ENCODE results near the gene TMED7.

TMED7 gene

DNA sequence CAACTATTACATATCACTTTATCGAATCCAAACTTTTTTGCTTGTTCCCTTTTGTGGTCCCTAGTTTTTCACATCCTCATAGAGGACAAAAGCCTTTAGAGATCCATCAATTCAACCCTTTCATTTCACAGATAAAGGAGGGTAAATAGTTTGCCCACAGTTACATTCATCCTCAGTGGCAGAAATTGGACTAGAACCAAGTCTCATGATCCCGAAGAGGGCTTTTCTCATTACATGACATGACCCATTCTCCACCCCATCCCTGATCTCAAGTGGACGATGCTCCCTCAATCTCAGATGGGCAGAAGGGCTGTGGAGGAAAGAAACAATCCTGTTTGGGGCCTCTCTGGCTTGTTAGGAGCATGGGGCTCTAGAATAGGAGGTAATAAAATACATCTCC, 46.6 kb downstream of the TMED7 start:
- peak; percentile 29 for DNase-seq

DNA sequence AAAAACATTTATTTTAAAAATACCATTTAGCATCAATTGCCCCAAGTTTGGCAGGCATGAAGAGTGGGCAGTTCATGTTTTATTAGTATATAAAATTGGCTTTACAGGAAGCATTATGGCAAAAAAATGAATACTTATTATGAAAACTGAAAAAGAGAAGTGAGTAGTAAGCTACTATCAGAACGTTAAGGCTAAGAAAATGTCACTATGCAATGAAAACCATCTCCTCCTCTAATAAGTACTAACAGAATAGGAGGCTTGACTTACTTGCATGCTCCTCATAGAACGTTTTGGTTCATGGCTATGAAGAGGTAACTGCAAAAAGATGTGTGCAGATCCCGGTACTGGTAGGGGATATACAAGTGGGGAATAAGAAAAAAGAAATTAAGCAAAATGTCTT, 47.2 kb downstream of the TMED7 start:
- DNase-seq, result no peak

DNA sequence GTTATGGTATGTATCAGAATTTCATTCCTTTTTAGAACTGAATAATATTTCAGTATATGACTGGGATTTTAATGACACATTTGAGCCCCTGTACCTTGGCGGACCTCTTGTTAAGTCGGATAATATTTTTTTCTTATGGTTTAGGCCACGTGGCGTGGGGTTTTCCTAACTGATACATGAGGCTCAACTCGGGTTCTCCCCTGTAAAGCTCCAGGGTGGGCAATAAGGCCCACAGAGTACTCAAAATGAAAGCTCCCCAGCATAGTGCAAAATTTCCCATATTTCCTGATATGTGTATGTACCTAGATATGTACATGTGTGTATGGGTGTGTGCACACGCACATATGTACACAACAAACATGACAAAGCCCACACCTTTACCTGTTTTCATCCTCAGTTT, 48.1 kb downstream of the TMED7 start:
- DNase-seq, result no peak

DNA sequence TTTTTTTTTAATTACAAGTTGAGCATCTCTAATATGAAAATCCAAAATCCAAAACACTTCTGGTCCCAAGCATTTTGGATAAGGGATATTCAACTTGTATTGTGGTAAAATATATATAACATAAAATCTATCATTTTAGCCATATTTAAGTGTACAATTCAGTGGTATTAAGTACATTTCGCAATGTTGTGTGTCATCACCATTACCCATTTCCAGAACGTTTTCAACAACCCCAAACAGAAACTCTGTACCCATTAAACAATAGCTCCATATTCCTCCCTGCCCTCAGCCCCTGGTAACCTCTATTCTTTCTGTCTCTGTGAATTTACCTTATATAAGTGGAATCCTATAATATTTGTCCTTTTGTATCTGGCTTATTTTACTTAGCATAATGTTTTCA, 48.5 kb downstream of the TMED7 start:
- DNase-seq, result no peak

DNA sequence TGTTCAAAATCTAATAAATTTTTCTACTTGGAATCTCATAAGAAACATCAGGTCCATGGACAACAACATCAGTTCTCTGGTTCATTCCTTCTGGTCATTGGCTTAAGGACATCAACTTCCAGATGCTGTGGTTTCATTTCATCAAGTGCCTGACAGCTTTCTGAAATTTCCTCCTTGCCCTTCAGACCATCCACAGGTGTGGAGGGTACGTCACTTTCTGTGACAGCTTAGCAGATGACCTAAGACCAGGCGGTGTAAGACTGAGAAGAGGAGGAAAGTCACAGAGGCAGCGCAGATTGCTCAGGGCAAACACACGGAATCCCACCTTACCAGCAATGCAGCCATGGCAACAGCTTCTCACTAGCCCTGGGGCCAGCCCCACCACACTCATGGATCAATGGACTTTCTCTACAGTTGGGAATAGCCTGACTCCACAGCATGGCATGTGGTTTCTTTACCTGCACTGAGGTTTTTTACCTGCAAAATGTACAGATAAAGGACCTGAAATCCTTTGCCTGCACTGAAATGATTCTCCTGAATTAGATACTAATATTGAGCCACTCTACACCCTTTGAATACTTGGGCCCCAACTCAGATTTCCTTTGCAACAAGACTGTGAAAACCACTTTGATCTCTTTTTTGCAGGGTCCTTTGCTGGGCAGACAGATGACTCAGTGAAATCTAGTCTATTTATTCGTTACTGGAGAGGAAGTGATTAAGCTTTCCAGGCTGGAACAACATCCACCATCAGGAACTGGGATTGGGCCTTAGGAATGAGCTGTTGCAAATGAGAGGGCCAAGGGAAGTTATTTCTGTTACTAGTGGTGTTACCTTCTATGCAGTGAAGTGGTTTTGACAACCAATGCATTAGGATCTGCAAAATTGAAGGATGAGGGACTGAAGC, 50.4 kb downstream of the TMED7 start:
- DNase-seq, result no peak

DNA sequence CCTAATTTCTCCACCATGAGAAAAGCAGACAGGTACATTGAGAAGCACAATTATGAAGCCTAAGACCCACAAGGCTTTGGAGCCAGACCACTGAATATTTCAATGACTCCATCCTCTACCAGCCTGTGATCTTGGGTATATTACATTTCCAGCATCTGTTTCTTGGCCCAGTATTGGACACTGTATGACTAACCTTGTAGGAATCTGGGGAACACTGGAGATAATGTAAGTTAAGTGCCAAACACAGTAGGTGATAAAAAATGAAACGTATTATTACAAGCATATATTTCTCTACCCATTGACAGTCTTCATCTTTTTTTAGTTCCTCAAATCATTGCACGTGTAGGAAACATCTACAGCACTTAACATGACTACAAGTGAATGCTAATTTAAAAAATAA, 52.7 kb downstream of the TMED7 start:
- no peak for DNase-seq

DNA sequence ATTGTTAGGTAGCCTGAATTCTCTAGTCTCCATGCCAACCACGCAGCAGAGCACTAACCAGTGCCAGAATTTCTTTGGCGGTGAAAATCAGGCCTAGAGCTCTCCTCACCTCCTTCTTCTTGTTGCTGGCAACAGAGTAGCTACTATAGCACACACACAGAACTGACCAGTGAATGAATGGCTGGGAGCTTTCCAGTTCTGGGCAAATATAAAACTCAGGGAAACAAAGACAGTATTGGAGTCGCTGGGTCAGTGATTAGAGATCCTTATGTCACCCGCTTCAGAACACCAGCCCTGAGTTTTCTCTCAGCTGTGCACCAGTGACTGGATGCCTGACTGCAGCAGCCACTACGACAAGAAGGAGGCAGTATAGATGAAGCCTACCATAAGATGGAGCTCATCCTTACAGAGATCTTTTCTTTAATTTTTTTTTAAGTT, 54.4 kb downstream of the TMED7 start:
- no peak for DNase-seq

DNA sequence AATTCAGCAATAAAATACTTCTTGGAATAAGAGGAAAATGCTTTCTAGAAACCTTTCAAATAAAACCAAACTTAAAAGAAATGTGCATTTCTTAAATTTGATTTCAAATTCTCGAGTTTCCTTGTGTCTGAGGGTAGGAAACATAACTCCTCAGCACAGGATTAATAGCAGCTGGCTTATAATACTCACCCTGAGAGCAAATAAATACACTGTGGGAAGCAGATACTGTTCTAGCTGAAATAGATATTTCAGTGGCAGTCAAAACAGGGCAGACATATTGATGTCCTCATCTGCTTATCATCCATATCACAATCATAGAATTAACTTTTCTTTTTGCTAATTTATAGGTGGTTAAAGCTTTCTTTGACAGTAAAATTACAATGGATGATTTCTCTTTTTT, 57.2 kb downstream of the TMED7 start:
- DNase-seq, result no peak

DNA sequence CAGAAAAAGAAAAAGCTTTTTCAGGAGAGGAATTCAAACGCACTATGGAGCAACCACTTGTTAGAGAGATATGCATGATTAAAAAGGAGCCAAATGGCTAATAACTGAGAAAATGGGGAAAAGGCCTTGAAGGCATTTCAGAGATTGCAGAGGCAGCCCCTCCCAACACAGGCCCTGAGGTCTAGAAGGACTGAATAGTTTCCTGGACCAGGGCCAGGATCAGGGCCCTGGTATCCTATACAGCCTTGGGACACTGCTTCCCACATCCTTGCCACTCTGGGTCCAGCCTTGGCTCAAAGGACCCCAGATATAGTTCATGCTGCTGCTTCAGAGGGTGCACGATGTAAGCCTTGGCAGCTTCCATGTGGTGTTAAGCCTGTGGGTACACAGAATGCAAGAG, 60.6 kb downstream of the TMED7 start:
- no peak for DNase-seq
